Measurements from ENCODE around the gene KCNIP3. TPM values are rescaled to one million over a fixed set of nuclear protein-coding genes. Genes with fewer than 3 reads are reported as not detected.

KCNIP3 gene
- total RNA-seq, 2 donors from 2014 or later: 12.5 to 22.1 TPM

GRCh38 chr2:95390881-95391321, 93.8 kb downstream of the KCNIP3 start:
- no peaks in the 10 kb centered on the region for H3K9me3 ChIP-seq
- H3K27ac ChIP-seq: no peak overlapping the region
- no peak overlapping the region for H3K4me3 ChIP-seq
- no peak for TF ChIP-seq CTCF (IDR thresholded peaks at IDR 0.05)
- peaks cover 2 to 7% of the 10 kb centered on the region in 2 donors for H3K4me1 ChIP-seq (ENCODE audit: control insufficient read depth in 1 of 2, low read depth in 2 of 2)
- DNase-seq (ENCODE audit: low spot score) (no peak), ATAC-seq (ENCODE audit: insufficient number of reproducible peaks, low FRiP score, low read depth) (no peak)
- no peaks in the 10 kb centered on the region for H3K36me3 ChIP-seq
- no peaks in the 10 kb centered on the region for H3K27me3 ChIP-seq (replicated peaks; ENCODE audit: insufficient read depth)

GRCh38 chr2:95391641-95392310, 94.6 kb downstream of the KCNIP3 start:
- Histone ChIP-seq H3K4me3 (no peak overlapping the region), H3K9me3 (no peaks in the 10 kb centered on the region), H3K27ac (no peak overlapping the region), H3K4me1 (ENCODE audit: control insufficient read depth in 1 of 2, low read depth in 2 of 2) (peaks cover 2 to 7% of the 10 kb centered on the region in 2 donors), H3K27me3 (replicated peaks; ENCODE audit: insufficient read depth) (no peaks in the 10 kb centered on the region), H3K36me3 (no peaks in the 10 kb centered on the region)
- no peak for DNase-seq (ENCODE audit: low spot score)
- no peak for ATAC-seq (ENCODE audit: insufficient number of reproducible peaks, low FRiP score, low read depth)
- no peak for TF ChIP-seq CTCF (IDR thresholded peaks at IDR 0.05)

DNA sequence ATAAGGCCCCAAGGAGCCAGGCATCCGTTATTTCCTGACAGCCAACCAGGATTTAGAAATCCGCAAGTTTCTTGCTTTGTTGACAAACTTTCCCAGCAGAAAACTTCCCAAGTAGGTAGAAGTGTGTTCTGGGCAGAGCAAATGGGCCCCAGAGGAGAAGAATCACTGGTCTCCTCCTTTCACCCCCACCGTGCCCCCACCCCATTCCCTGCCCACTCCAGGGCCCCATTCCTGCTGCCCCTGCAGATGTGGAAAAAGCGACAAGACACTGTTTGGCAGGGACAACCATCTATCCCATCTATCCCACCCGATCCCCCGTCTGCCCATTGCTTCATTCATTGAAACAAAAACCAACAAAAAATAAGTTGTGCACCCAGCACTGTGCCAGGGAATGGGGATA, 95.2 kb downstream of the KCNIP3 start:
- DNase-seq (ENCODE audit: low spot score) (no peak), ATAC-seq (ENCODE audit: insufficient number of reproducible peaks, low FRiP score, low read depth) (no peak)
- H3K27ac ChIP-seq: no peak overlapping the region
- no peaks in the 10 kb centered on the region for H3K36me3 ChIP-seq
- H3K4me3 ChIP-seq: no peak overlapping the region
- TF ChIP-seq CTCF (IDR thresholded peaks at IDR 0.05): no peak
- no peaks in the 10 kb centered on the region for H3K27me3 ChIP-seq (replicated peaks; ENCODE audit: insufficient read depth)
- H3K4me1 ChIP-seq (ENCODE audit: control insufficient read depth in 1 of 2, low read depth in 2 of 2): peaks cover 2 to 7% of the 10 kb centered on the region in 2 donors
- no peaks in the 10 kb centered on the region for H3K9me3 ChIP-seq

DNA sequence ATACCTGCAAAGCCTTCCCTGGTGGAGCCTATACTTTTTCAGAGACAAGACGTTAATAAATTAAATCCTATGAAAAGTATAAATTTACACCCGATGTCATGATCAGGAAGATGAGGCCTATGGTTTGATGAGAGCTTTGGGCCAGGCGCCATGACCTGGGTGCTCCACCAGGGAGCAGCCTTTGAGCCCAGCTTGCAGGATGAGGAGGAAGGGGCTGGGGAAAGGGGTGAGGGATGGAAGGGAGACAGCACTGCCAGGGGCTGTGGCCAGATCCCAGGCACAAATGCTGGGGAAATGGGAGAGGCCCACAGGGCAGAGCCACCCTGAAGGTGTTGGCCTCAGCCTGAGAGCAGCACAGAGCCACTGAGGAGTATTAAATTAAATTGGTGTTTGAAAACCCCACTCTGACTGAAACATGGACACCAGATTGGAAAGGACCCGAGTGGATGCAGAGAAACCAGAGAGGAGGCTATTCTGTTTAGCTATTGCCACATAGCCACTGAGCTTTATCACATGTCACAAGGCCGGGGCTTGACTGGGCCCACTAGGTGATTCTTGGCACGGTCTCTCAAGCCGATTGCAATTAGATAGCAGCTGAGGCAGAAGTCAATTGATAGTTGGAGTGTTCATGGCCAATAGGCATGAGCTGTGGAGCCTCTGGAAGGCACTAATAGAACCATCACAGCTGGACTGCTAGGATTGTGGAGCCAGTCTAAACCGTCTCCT, 95.7 kb downstream of the KCNIP3 start:
- Histone ChIP-seq H3K9me3 (no peaks in the 10 kb centered on the region), H3K27ac (no peak overlapping the region), H3K4me3 (no peak overlapping the region), H3K4me1 (ENCODE audit: control insufficient read depth in 1 of 2, low read depth in 2 of 2) (peaks cover 2 to 7% of the 10 kb centered on the region in 2 donors), H3K36me3 (no peaks in the 10 kb centered on the region), H3K27me3 (replicated peaks; ENCODE audit: insufficient read depth) (no peaks in the 10 kb centered on the region)
- ATAC-seq (ENCODE audit: insufficient number of reproducible peaks, low FRiP score, low read depth) (no peak), DNase-seq (ENCODE audit: low spot score) (no peak)
- TF ChIP-seq CTCF (IDR thresholded peaks at IDR 0.05): no peak

DNA sequence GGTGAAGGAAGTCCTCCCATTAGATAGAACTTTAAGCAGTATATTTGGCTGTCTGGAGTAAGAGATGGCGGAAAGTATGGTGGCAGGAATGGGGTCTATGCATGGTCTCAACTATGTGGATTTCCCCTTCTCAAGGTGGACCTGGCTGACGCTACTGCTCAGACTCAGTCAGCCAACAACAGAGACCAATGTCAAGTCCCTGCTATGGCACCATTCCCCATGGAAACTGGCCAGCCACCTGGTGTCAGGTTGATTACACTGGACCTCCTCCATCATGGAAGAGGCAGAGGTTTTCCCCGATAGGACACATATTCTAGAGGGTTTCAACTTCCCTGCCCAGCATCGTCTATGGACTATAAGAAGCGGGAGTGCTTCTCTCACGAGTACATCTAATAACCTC, 96.8 kb downstream of the KCNIP3 start:
- TF ChIP-seq CTCF (IDR thresholded peaks at IDR 0.05): no peak
- no peak for DNase-seq (ENCODE audit: low spot score)
- Histone ChIP-seq H3K4me1 (ENCODE audit: control insufficient read depth in 1 of 2, low read depth in 2 of 2) (peaks cover 2 to 5% of the 10 kb centered on the region in 2 donors), H3K27ac (no peak overlapping the region), H3K27me3 (replicated peaks; ENCODE audit: insufficient read depth) (no peaks in the 10 kb centered on the region), H3K9me3 (no peaks in the 10 kb centered on the region), H3K4me3 (no peak overlapping the region), H3K36me3 (no peaks in the 10 kb centered on the region)
- no peak for ATAC-seq (ENCODE audit: insufficient number of reproducible peaks, low FRiP score, low read depth)

All from thoracic aorta (tissue), 2 donors.